GM19468 (cell line): ENCODE measurements around the gene SLC1A2.

Source experiments
- ATAC-seq: cut with Tn5 transposase; IDR thresholded peaks from one replicate; pipeline ENCODE4 v1.9.1; 2021; ENCODE audit warnings: mild to moderate bottlenecking, moderate library complexity, moderate number of reproducible peaks; ENCODE audit not compliant: unreplicated experiment; ENCODE audit errors: extremely low read depth

Gene SLC1A2

DNA sequence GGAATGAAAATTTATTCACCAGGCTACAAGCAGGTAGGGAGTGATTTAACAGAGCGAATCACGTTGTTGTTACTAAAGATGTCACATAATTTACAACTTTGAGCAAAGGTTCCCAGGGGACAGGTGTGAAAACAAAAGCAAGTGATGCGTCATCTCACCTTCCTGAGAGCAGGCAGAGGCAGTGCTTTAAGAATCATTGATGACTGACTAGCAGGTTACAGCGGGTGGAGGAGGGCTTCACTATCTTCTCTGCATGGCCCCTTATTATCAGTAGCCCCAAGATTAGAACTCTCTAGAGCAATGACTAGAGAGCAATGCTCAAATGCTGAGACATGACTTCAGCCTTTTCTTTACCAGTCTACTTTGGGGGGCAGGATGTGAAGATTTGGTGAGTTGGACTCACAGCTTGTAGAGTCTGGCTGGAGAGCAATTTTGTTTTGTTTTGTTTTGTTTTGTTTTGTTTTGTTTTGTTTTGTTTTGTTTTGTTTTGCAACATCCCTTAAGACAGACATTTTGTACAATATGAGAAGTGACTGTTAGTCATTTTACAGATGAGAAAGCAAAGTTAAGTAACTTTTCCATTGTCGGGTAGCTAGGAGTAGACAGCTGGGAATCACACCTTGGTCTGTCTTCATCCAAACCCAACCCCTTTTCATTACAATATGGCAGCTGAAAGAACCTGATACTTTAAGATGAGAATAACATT lies 84.8 kb downstream of the SLC1A2 start:
- ATAC-seq = peak; percentile 35

DNA sequence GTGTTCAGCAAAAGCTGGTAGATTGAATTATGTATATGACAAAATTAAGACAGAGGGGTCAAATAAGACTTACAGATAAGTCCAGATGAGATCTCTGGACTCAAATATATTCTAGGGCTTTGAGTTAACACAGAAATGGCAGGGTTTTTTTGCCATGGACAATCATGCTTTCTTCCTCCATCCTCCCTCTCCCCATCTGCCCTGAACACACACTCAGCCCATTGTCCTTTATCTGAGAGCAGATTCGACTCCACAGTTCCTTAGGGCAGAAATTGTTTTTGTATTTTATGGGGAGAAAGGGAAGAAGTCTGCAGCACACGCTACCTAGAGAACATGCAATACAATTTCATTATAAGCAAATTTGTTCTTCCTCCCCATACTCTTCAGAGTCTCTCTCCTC lies 86.8 kb downstream of the SLC1A2 start:
- no peak for ATAC-seq

DNA sequence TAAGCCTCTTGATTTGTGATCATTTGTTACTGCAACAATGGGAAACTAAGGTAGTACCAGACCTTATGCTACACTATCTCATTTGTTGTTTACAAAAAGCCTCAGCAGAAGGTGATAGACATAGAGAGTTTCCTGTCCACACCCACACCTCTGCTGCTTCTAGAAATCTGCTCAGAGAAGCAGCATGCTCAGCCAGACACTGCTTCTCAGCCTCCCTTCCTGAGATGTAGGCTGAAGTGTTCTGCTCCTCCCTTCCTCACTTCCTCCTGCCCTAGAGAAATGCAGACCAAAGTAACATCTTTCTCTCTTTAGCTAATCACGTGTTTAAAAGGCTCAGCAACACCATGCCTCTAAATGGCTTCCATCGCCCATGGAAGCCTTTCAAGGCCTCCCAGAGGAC lies 88.4 kb downstream of the SLC1A2 start:
- ATAC-seq = no peak

DNA sequence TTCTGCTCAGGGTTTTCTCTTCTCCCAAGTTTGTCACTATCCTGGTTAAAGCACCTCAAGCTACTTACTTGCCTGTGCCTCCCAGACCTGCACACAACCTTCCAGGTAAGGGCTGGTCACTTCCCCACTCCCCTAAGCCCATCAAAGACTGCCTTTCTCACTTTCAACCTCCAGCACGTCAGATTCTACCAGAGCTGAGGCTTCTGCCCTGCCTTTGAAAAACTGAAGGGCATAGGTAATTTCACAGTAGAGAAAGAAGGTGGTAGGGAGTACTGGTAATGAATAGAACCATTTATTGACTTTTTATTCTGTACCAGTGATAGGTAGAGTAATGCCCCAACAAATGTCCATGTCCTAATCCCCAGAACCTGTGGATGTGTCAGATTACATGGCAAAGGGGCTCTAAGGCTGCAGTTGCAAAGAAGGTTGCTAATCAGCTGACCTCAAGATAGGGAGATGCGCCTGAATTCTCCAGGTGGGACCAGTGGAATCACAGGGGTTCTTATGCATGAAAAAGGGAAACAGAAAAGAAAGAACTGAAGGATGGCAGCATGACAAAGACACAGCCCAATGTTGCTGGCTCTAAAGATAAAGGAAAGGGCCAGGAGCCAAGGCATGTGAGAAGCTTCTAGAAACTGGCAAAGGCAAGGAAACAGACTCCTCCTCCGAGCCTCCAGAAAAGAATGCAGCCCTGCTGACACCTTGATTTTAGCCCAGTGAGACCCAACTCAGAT lies 89.0 kb downstream of the SLC1A2 start:
- ATAC-seq = no peak

DNA sequence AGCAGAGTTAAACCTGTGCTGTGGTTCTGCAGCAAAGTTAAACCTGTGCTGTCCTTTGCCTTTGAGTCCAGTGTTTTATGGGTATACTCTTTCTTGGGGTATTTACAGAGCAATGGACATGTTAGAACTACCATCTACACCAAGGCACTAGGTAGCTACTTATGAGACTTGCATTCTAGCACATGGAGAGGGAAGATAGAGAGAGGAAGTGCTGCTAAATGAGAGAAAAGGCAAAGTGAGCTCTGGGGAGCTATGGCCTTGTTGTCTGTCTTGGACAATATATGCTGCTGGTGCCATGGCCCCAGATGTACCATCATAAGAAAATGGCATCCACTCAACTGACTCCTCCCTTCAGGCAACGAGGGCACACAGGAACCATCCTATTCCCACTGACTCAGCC lies 91.5 kb downstream of the SLC1A2 start:
- ATAC-seq = no peak

DNA sequence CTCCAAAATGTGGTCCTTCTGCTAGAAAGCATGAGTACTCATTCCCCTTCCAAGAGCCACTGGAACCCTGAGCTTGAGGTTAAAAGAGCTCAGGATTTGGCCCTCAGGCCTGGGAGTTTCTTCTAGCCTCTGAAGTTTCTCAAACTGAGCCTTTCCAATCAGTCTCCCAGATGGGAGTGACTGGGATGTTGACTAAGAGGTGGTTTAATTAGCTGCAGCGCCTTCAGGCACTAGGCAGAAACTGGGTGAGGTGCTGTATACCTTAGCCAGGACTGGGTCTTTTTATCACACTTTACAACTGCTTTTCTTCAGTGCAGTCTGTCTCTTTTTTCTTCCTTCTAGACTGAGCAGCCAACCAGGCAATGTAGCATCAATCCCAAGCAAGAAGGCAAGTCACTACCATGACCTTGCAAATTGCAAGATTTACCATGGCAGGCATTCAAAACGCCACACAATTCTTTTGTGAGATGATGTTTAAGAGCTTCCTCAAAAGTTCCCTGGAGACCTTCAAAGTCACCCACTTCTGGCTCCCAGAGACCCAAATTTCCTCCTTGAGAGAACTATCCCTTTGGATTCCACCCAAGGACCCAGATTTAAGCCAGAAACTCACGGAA lies 93.0 kb downstream of the SLC1A2 start:
- ATAC-seq = no peak

DNA sequence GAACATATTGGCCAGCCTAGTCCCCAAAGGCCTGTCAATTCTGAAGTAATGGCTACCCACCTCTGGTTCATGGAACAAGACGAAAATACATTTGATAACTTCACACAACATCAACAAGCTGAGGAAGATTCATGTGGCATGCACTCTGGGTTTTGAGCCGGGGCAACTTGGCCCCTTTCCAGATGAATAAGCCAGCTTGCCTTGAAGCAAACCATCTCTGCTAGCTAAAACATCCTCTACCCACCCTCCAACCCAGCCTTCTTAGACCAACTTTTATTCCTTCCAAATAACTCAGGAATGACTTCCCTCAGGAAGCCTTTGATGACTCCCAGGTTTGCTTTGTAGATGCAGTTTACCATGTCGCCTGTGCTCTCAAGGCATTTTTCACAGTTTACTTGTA lies 94.4 kb downstream of the SLC1A2 start:
- ATAC-seq = no peak

DNA sequence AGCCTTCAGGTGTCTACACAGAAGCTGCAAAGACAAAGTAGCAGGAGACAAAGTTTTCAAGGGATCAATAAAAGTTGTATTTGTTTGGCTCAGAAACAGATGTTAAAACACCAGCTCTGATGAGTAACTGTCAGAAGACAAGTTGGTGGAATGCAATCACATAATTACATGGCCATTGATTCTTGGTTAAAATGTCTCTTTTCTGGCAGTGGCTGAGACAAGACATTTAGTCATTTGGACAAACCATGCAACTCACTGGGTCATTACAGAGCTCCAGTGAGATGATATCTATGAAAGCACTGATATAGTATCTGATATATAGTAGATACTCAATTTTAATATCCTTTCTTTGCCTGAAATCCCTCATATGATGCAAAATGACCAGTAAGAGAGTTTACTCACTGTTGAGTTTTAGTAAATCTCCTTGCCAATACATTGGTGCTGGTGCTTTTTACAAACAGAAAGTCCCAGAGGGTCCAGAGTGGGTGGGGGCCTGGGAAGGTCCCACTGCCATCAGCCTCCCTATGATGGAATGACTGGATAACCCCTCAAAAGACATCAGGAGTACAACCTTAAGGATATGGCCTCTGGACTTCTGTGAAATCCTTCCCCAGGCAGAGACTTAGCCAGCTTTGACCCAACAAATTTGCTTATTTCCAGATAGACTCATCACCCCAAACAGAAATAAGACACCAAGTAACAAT lies 95.0 kb downstream of the SLC1A2 start:
- no peak for ATAC-seq

DNA sequence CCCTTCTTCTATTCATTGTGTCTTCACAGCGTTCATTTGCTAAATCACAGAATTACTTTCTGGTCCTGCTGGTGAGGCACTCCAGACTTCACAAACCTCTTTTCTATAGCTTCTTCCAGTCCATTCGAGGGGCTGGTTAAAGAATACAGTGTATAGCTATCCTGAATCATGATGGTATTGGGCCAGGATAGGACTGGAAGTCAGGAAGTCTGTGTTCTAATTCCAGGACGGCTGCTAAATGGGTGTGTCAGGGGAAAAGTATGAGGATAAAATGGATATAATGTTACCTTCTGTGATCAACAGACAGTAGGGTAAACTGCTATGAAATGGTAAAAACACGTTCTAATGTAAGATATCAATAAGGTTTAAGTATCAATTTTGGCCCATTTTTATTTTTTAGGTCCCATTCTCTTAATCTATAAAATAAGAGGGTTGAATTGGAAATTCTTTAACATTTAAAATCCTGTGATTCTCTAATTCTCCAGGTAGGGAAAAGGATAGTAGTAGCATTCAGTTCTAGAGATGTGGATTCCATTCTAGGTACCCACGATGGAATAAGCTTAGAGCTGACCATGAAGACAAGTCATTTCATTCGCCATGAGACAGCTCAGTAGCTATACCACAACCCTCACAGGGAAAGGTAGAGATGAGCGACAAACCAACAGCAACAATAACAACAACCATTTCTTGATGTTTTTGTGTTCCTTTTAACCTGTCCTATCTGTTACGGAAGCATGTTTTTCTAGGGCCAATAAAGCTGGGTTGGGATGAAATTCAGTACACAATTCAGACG lies 96.1 kb downstream of the SLC1A2 start:
- no peak for ATAC-seq

DNA sequence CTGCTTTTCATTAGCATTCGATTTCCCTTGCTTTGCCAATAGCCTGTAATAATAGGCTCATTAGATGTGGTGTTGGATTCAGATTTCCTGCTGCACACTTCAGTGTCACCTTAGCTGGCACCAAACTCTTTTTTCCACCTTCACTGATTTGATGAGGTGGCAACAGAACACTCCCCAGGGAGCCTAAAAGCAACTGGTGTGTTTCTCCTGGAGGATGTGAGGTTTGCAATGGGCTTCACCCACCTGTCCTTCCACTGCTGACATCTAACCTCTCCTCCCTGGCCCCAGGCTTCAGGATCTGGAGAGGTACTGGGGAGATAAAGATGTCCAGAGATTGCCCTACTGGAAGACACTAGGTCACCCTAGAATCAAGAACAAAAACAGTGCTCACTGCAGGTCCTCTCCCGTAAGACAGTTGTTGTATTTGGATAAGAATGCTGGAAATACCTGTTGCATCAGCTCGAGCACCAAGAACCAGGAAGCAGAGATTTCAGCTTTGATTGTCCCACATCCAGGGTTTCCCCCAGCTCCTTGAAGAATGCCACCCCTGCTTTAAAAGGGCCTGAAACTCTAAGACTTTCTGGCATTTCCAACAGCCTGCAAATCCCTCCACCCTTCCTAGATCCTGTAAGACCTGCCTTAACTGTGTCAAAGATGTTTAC lies 96.9 kb downstream of the SLC1A2 start:
- no peak for ATAC-seq

DNA sequence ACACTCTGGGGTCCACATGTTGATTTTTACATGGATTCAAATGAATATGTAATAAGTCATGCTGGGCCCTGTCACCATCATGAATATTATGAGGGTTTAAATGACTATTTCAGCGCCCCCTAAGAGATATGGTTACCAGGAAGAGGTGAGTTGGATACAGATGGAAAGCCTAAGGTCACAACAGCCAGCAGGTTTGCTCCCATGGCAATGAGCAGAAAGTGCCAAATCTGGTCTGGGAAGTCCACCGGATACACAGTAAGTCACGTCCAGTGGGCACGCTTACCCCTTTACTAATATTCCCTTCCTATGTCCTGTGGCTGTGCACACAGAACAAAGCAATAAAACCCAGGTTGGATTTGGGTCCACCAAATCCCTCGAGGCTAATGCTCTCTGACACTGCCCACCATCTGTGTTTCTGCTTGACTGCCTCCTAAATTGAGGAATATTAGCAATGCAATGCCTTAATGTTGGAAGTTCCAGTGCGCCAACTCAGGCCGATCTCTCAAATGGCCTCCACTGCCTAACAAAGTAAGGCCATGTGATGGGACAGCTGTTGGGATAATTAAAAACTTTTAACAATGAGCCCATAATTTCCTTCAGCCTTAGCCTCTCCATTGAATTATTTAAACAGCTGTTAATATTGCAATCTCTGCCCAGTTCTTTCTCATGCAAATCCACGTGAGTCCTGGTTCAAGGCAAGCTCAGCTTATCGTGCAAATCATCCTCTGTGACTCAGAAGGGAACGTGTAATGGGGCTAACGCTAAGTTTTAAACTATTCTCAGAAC lies 97.6 kb downstream of the SLC1A2 start:
- no peak for ATAC-seq

DNA sequence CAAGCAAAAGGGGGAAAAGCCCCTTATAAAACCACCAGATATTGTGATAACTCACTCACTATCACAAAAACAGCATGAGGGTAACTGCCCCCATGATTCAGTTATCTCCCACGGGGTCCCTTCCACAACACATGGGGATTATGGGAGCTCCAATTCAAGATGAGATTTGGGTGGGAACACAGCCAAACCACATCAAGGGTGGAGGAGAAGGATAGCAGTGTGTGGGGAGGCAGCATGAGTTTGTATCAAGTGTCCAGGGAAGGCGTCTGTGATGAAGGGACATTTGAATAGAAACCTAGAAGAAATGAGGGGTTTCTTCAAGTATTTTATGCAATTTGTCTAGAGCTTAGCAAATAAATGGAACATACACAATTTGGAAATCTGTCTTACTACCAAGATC lies 98.2 kb downstream of the SLC1A2 start:
- no peak for ATAC-seq

DNA sequence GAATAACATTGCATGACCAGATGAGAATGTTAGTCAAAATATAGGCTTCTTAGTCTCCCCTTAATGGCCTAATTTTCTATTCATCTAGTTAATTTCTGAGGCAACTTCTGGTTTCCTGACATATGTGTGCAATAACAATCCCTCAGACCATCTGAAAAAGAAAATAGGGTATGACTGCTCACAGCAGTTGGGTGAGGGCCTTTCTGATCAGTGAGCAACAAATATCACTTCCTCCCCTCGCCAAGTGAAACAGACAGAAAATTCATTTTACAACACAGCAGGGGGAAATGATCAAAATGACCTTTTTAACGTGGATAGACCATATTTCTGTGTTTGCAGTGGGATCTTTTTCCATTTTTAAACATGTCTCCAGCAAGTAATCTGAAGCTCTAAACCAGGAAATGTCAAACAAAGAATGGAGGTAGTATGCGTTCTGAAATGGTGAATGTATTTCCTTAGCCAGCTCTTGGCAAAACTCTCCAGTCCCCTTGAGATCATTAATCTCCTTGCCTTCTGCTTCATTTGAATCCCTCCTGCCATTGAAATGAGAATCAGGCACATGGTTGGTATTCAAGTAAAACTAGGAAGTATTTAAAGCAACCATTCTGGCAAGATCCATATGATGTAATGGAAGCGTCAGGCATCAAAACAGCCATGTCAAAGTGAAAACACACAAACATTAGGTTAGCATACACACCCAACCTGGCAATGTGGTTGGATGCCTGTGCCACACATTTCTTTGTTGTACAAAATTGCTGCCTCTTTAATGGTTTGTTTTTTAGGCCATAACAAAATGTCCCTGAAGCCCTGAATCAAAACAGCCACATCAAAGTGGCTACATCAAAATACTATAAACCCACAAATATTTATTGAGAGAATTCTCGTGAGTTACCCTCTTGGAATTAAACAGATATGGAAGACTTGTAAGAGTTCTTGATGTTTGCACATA lies 100.1 kb downstream of the SLC1A2 start:
- no peak for ATAC-seq

DNA sequence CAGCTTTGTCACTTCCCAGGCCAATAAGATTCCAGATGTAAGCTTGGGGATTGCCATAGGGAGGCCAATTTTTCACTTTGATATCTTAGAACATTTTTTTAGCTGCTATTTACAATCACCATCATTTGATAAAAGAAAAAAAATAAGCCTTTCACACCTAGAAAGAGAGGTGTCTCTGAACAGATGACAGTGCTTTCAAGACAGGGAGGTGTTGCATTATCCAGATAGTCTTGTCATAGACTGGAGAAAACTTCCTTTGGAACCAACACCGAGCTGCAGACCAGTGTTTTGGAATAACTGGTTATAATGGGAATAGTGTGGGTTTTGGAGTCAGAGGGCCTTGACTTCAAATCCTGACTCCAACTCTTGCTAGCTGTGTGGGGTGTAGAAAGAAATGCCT lies 101.0 kb downstream of the SLC1A2 start:
- no peak for ATAC-seq

DNA sequence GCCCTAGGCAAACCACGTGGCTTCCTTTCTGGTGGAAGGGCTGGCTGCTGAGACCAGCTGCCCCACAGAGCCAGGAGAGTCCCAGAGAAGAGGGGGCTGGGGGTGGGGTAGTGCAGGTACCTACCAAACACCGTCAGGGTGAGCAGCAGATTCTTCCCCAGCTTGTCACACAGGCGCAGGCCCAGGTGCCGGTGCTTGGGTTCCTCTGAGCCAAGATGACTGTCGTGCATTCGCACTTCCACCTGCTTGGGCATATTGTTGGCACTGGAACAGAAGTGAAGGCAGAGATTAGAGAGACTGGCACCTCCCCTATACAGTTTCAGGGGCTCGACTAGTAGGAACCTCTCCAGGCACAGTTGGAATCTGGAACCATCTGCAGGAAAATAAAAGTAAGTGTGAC lies 102.1 kb downstream of the SLC1A2 start:
- no peak for ATAC-seq

DNA sequence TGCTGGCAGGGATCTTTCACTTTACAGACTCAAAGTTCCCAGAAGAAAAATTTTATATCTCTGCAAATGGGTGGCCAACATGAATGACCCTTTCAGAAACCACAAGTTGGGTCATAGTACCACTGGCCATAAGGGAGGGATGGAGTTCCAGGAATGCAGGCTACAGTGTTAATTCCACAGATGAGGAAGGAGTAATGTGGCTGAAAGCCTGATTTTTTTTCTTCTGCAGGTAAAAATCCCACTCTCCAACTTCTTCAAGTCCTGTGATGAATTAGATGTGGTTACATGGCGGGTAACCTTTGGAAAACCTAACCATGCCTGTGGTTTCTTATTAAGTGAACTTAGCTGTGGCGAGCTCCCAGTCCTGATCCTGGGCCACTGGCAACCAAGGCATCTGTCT lies 103.2 kb downstream of the SLC1A2 start:
- ATAC-seq = no peak

DNA sequence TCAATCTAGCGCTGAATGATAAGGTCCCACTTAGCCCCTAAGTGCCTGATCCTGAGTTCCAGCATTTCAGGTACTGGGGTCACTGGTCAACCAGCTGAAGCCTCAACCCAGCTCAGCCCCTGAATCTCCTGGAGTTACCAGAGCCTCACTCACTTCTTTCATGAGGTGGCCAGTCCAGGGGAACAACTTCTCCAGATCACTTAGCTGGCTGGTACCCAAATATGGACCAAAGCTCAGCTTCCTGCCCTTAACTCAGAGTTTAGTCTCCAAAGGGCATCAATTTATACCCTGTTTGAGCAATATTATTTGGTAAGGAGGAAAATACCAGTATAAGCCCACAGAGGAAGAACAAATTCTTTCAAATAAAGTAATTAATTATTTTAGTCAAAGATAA lies 105.6 kb downstream of the SLC1A2 start:
- ATAC-seq = no peak
